ENCODE results near the gene KIF4A. TPM values are rescaled to one million over a fixed set of nuclear protein-coding genes. Genes with fewer than 3 reads are reported as not detected.

Gene KIF4A
- polyA plus RNA-seq, 1 donor (not counting 4 experiments of a cell fraction or from before 2014, with no cell fraction given): 7.1 TPM

DNA sequence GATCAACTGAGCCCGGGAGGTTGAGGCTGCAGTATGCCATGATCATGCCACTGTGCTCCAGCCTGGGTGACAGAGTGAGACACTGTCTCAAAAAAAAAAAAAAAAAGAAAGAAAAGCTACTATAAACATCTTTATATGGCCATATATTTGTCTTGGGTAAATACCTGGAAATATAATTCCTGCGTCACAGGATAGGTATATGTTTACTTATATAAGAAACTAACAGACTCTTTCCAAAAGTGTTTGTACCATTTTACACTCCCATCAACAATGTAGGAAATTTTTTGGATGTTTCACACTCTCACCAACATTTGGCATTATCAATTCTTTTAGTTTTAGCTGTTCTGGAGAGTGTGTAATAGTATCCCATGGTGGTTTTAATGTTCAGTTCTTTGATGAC is 42.7 kb upstream of the KIF4A start:
- no peak overlapping the region for H2AFZ ChIP-seq (ENCODE audit: control insufficient read depth, low read length)
- H3K4me1 ChIP-seq (ENCODE audit: control insufficient read depth, extremely low read depth, insufficient read depth, low read length): no peaks in the 10 kb centered on the region
- no peak for TF ChIP-seq EZH2 (IDR thresholded peaks at IDR 0.05; ENCODE audit: low read length)
- TF ChIP-seq, protein P1, sequence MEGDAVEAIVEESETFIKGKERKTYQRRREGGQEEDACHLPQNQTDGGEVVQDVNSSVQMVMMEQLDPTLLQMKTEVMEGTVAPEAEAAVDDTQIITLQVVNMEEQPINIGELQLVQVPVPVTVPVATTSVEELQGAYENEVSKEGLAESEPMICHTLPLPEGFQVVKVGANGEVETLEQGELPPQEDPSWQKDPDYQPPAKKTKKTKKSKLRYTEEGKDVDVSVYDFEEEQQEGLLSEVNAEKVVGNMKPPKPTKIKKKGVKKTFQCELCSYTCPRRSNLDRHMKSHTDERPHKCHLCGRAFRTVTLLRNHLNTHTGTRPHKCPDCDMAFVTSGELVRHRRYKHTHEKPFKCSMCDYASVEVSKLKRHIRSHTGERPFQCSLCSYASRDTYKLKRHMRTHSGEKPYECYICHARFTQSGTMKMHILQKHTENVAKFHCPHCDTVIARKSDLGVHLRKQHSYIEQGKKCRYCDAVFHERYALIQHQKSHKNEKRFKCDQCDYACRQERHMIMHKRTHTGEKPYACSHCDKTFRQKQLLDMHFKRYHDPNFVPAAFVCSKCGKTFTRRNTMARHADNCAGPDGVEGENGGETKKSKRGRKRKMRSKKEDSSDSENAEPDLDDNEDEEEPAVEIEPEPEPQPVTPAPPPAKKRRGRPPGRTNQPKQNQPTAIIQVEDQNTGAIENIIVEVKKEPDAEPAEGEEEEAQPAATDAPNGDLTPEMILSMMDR (optimal IDR thresholded peaks at IDR 0.05 in 1 of 3, IDR thresholded peaks at IDR 0.05 in 1 of 3, conservative IDR thresholded peaks at IDR 0.05 in 1 of 3; ENCODE audit: extremely low read depth in 1 of 3, insufficient read depth in 2 of 3, low read length in 3 of 3): no peak
- H3K9me3 ChIP-seq (ENCODE audit: control insufficient read depth, low read depth, low read length): no peaks in the 10 kb centered on the region
- H3K4me3 ChIP-seq (ENCODE audit: control insufficient read depth in 2 of 3, extremely low read depth in 1 of 3, insufficient read depth in 2 of 3, low read depth in 1 of 3, low read length in 3 of 3): no peak overlapping the region
- no peaks in the 10 kb centered on the region for H4K20me1 ChIP-seq (ENCODE audit: control insufficient read depth, extremely low read depth, insufficient read depth, low read length)
- dilution Hi-C loops (cut with MboI; ENCODE audit: extremely low pct_ligation_motif_present, low sequenced_read_pairs): no loop called here
- no peaks in the 10 kb centered on the region for H3K79me2 ChIP-seq (ENCODE audit: control insufficient read depth, insufficient read depth, low read length)
- H3K4me2 ChIP-seq (ENCODE audit: control insufficient read depth, extremely low read depth, insufficient read depth, low read depth, low read length): no peak overlapping the region
- H3K36me3 ChIP-seq (ENCODE audit: control insufficient read depth in 2 of 2, extremely low read depth in 1 of 2, insufficient read depth in 2 of 2, low read length in 2 of 2): no peaks in the 10 kb centered on the region
- FAIRE-seq (no peak), DNase-seq (ENCODE audit: low read depth, low spot score) (no peak)
- no peaks in the 10 kb centered on the region for H3K9me1 ChIP-seq (ENCODE audit: control insufficient read depth, extremely low read depth, insufficient read depth, low read length)
- H3K9ac ChIP-seq (ENCODE audit: control insufficient read depth, extremely low read depth, insufficient read depth, low read length): no peak overlapping the region
- no peak overlapping the region for H3K27ac ChIP-seq (ENCODE audit: control insufficient read depth, insufficient read depth, low read length)
- no peaks in the 10 kb centered on the region for H3K27me3 ChIP-seq (ENCODE audit: control insufficient read depth, extremely low read depth, insufficient read depth, low read length)

GRCh38 chrX:70252491-70252890 is 37.4 kb upstream of the KIF4A start:
- Histone ChIP-seq H3K27ac (ENCODE audit: control insufficient read depth, insufficient read depth, low read length) (no peak overlapping the region), H3K4me3 (ENCODE audit: control insufficient read depth in 2 of 3, extremely low read depth in 1 of 3, insufficient read depth in 2 of 3, low read depth in 1 of 3, low read length in 3 of 3) (no peak overlapping the region), H3K4me1 (ENCODE audit: control insufficient read depth, extremely low read depth, insufficient read depth, low read length) (peaks cover 18% of the 10 kb centered on the region), H3K9me1 (ENCODE audit: control insufficient read depth, extremely low read depth, insufficient read depth, low read length) (no peaks in the 10 kb centered on the region), H3K4me2 (ENCODE audit: control insufficient read depth, extremely low read depth, insufficient read depth, low read depth, low read length) (no peak overlapping the region), H3K36me3 (ENCODE audit: control insufficient read depth in 2 of 2, extremely low read depth in 1 of 2, insufficient read depth in 2 of 2, low read length in 2 of 2) (no peaks in the 10 kb centered on the region), H3K79me2 (ENCODE audit: control insufficient read depth, insufficient read depth, low read length) (no peaks in the 10 kb centered on the region), H2AFZ (ENCODE audit: control insufficient read depth, low read length) (no peak overlapping the region), H3K27me3 (ENCODE audit: control insufficient read depth, extremely low read depth, insufficient read depth, low read length) (no peaks in the 10 kb centered on the region), H4K20me1 (ENCODE audit: control insufficient read depth, extremely low read depth, insufficient read depth, low read length) (no peaks in the 10 kb centered on the region), H3K9me3 (ENCODE audit: control insufficient read depth, low read depth, low read length) (no peaks in the 10 kb centered on the region), H3K9ac (ENCODE audit: control insufficient read depth, extremely low read depth, insufficient read depth, low read length) (no peak overlapping the region)
- FAIRE-seq (no peak), DNase-seq (ENCODE audit: low read depth, low spot score) (no peak)
- dilution Hi-C loops (cut with MboI; ENCODE audit: extremely low pct_ligation_motif_present, low sequenced_read_pairs): no loop called here
- TF ChIP-seq, protein P1 (optimal IDR thresholded peaks at IDR 0.05 in 1 of 3, IDR thresholded peaks at IDR 0.05 in 1 of 3, conservative IDR thresholded peaks at IDR 0.05 in 1 of 3; ENCODE audit: extremely low read depth in 1 of 3, insufficient read depth in 2 of 3, low read length in 3 of 3): no peak
- TF ChIP-seq EZH2 (IDR thresholded peaks at IDR 0.05; ENCODE audit: low read length): no peak
